GM18520 (cell line): ENCODE results near the gene UBL3.

Source experiments
- ATAC-seq: cut with Tn5 transposase; IDR thresholded peaks from one replicate; pipeline ENCODE4 v1.9.1; 2021; ENCODE audit not compliant: unreplicated experiment

UBL3 gene

GRCh38 chr13:29857085-29857484 is 6.7 kb upstream of the UBL3 start:
- no peak for ATAC-seq

GRCh38 chr13:29856426-29856825 is 6.0 kb upstream of the UBL3 start:
- ATAC-seq = no peak

- ATAC-seq = no peak
Observed at GRCh38 chr13:29855784-29856183, 5.4 kb upstream of the UBL3 start.

GRCh38 chr13:29855009-29855408 is 4.6 kb upstream of the UBL3 start:
- ATAC-seq = no peak

DNA sequence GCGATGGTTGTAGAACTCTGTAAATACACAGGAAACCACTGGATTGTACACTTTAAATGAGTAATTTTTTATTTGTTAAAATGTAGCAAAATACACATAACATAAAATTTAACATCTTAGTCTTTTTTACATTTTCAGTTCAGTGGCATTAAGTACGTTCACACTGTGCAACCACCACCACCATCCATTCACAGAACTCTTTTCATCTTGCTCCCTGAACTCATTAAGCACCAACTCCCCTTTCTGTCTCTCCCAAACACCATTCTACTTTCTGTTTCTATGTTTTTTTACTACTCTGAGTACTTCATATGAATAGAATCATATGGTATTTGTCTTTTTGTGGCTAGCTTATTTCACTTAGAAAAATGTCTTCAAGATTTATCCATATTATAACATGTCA is 2.7 kb upstream of the UBL3 start:
- no peak for ATAC-seq

GRCh38 chr13:29852472-29853054 is 2.1 kb upstream of the UBL3 start:
- no peak for ATAC-seq

GRCh38 chr13:29849731-29850212 is 645 bp downstream of the UBL3 start:
- peak; percentile 20 for ATAC-seq

- no peak for ATAC-seq
Observed at GRCh38 chr13:29849071-29849631, 1.3 kb downstream of the UBL3 start.

GRCh38 chr13:29847501-29847983 is 2.9 kb downstream of the UBL3 start:
- no peak for ATAC-seq

DNA sequence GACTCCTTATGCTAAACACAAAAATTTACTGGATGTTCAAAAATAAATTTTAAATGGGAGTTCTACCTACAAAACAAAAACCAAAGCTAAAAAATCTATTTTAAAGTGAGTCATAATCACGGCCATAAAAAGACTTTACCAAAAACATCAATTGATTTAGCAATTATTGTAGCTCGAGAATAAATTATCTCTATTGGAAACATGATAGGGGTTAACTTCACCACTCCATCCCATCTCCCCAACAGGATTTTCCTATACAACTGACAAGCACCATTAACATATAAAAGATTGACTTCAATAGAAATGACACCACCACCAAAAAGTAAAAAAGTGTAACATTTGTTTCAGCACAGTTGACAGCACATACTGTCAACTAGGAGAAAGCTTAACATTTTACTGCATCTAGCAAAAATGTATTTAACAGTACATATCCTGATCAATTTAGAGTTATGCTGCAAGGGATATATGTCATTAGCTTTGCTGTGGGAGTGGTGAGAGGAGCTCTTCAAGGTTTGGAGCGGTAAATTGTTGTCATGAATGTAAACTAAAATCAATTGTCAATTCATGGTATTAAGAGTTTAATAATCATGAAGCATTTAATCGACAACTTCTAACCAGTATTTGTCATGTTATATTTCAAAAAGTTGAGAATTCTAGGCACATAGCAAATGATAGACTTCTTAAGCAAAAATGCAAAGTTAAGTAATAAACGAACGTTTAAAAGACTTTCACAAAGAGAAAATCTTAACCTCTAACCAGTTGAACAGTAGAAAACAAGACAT is 3.8 kb downstream of the UBL3 start:
- ATAC-seq = no peak

- no peak for ATAC-seq
Observed at GRCh38 chr13:29845440-29846056, 4.9 kb downstream of the UBL3 start.

- no peak for ATAC-seq
Observed at GRCh38 chr13:29844441-29844840, 6.0 kb downstream of the UBL3 start.

GRCh38 chr13:29840585-29840984 is 9.8 kb downstream of the UBL3 start:
- no peak for ATAC-seq

GRCh38 chr13:29835280-29836061 is 14.9 kb downstream of the UBL3 start:
- no peak for ATAC-seq

GRCh38 chr13:29832761-29833298 is 17.6 kb downstream of the UBL3 start:
- ATAC-seq = no peak

GRCh38 chr13:29830000-29830399 is 20.4 kb downstream of the UBL3 start:
- no peak for ATAC-seq

DNA sequence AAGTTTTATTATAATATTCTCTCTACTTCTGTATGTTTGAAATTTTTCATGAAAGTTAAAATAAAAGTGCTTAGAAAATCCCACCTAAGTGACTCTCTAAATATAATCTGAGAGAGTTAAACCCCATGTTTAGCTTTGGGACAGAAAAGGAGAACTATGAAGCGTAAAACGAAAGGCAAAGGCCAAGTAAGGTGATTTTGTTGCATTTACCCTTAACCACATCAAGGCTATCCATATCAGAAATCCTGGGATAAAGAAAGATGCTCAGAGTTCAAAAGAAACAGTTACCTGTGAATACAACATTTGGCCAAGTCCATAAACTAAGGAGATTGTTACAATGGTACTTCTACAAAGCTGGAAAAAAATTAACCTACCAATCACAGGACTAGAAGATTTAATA is 31.3 kb downstream of the UBL3 start:
- ATAC-seq = no peak

GRCh38 chr13:29817604-29818378 is 32.6 kb downstream of the UBL3 start:
- peak; percentile 95 for ATAC-seq

GRCh38 chr13:29816715-29817114 is 33.7 kb downstream of the UBL3 start:
- ATAC-seq = no peak

DNA sequence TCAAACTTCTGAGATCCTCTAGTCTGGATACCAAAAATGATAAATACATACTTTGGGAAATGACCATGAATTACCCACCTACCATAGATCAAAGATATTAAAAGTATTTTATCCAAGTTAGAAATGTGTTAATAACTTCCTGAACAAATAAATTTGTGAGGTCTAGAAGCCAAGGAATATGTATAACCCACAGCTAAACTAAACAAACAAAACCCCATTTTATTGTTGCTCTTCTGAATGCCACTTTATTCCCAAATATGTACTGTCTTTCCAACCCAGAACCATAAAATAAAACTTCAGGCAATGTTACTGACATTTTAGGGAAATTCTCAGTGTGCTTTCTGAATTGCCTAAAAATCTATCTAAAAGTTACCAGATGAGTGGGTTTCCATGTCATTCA is 35.1 kb downstream of the UBL3 start:
- ATAC-seq = no peak
